ENCODE measurements around the gene MT1X.

DNA sequence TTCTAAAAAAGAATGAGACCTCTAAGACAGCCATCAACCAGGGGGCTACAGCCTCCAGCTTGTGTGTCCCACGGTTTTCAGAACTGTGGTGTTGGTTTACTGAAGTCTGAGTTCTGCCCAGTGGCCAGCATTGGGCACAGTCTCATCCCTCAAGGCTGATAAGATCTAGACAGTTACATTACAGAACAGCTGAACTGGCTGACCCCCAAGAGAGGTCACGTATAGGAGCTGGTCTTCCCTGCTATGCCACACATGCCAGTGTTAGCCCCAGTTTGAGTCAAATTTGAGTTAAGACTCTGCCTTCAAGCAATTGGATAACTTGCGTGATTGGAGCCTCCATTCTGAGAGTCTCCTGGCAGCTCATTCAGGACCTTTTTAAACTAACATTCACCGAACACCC, 32.9 kb downstream of the MT1X start:
- no peak for TF ChIP-seq CTCF (conservative IDR thresholded peaks at IDR 0.05; ENCODE audit: low read length)
- TF ChIP-seq EZH2phosphoT487 (IDR thresholded peaks at IDR 0.05; ENCODE audit: borderline replicate concordance): no peak
